ENCODE data around the gene FBLN7.

DNA sequence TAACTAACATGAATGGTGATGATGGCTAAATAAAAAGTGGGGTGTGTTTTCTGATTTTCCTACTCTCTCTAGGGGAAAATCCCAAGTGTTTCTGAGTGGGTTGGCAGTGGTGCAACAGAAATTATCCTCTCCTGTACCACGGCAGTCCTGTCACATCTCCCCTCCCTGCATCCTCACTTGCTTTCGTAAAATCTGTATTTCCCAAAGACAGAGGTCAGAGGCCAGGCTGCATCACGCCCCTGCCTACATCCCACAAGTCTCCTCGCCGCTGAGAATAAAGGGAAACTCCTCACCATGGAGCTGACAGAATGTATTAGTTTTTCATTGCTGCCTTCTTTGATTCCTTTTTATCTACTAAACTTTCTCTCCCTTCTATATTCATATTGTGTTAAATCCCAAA lies 13.1 kb downstream of the FBLN7 start:
- TF ChIP-seq CTCF (IDR thresholded peaks at IDR 0.05) (no peak), POLR2A (IDR thresholded peaks at IDR 0.05) (no peak)

All from testis (tissue), 2 donors.